H1 (cell line): ENCODE results near the gene MACF1. TPM values are rescaled to one million over a fixed set of nuclear protein-coding genes. Genes with fewer than 3 reads are reported as not detected.

Source experiments
- CTCF ChIA-PET: fragments of 300-600 bp; sonication (Branson Sonifier 250); formaldehyde crosslinking; loops from one replicate; lab custom pipeline; 2021; ENCODE audit not compliant: partially characterized antibody; lab: Charles Lee
- POLR2A ChIA-PET: fragments of 300-600 bp; sonication (Branson Sonifier 250); formaldehyde crosslinking; loops from one replicate; lab custom pipeline; 2021; ENCODE audit warnings: inconsistent platforms; ENCODE audit not compliant: partially characterized antibody; lab: Charles Lee
- DNase-seq, 2 experiments: peaks; one replicate each; pipeline versions ENCODE4 v3.0.0 to v3.0.0-alpha.2; 2010 to 2022; ENCODE audit warnings: low spot score in 2 of 2, low read depth in 1 of 2, mixed read lengths in 1 of 2
- FAIRE-seq: peaks from 2 replicates; lab custom pipeline; 2011; peaks lifted over from hg19 to GRCh38; lab: Jason Lieb, UNC
- H2AFZ ChIP-seq: 2 replicates; pipeline ENCODE4 v1.8.1; 2012; ENCODE audit warnings: low read length, inconsistent platforms
- H2AK5ac ChIP-seq: 2 replicates; pipeline ENCODE4 v1.6.1; 2013; ENCODE audit warnings: low read depth, low read length
- H2BK120ac ChIP-seq: replicated peaks from 2 replicates; pipeline ENCODE3; 2013; ENCODE audit warnings: low read depth, low read length, inconsistent platforms
- H2BK12ac ChIP-seq: 2 replicates; pipeline ENCODE4 v1.6.1; 2013; ENCODE audit warnings: low read depth, low read length
- H2BK15ac ChIP-seq: 2 replicates; pipeline ENCODE4 v1.6.1; 2013; ENCODE audit warnings: low read length
- H2BK20ac ChIP-seq: 2 replicates; pipeline ENCODE4 v1.6.1; 2013; ENCODE audit warnings: low read length
- H2BK5ac ChIP-seq: 2 replicates; pipeline ENCODE4 v1.6.1; 2013; ENCODE audit warnings: low read depth, low read length
- H3K14ac ChIP-seq: 2 replicates; pipeline ENCODE4 v1.6.1; 2013; ENCODE audit warnings: inconsistent platforms; ENCODE audit not compliant: insufficient read length
- H3K18ac ChIP-seq: 2 replicates; pipeline ENCODE4 v1.6.1; 2013; ENCODE audit warnings: low read length; ENCODE audit errors: extremely low read depth
- H3K23ac ChIP-seq: 2 replicates; pipeline ENCODE4 v1.6.1; 2013; ENCODE audit warnings: inconsistent platforms; ENCODE audit not compliant: insufficient read length
- H3K23me2 ChIP-seq: 2 replicates; pipeline ENCODE4 v1.6.1; 2013; ENCODE audit warnings: low read depth, low read length
- H3K27ac ChIP-seq: 2 replicates; pipeline ENCODE4 v1.6.1; 2011; ENCODE audit warnings: low read depth, low read length, inconsistent platforms
- H3K27me3 ChIP-seq, 4 experiments: replicated peaks in 1 of 4; 1 replicate in 1 of 4; 2 replicates in 3 of 4; pipeline versions ENCODE4 v1.6.1 to v1.8.1; 2011 to 2013; ENCODE audit warnings: low read length in 3 of 4, mild to moderate bottlenecking in 3 of 4, inconsistent platforms in 2 of 4, mixed read lengths in 2 of 4, moderate library complexity in 1 of 4; ENCODE audit not compliant: control insufficient read depth in 3 of 4, insufficient read depth in 3 of 4; ENCODE audit errors: extremely low read depth in 1 of 4
- H3K36me3 ChIP-seq, 4 experiments: 2 replicates each; pipeline versions ENCODE4 v1.6.1 to v1.8.1; 2011 to 2013; ENCODE audit warnings: mild to moderate bottlenecking in 4 of 4, low read length in 3 of 4, moderate library complexity in 2 of 4, control low read depth in 1 of 4, inconsistent platforms in 1 of 4; ENCODE audit not compliant: insufficient read depth in 4 of 4, control insufficient read depth in 2 of 4
- H3K4ac ChIP-seq: replicated peaks from 2 replicates; pipeline ENCODE3; 2013; ENCODE audit warnings: low read length, low read depth, mixed read lengths, inconsistent platforms; ENCODE audit not compliant: insufficient read length
- H3K4me1 ChIP-seq, 4 experiments: replicated peaks in 1 of 4; 1 replicate in 1 of 4; 2 replicates in 3 of 4; pipeline versions ENCODE4 v1.6.1 to v1.8.1; 2011 to 2013; ENCODE audit warnings: low read length in 3 of 4, inconsistent platforms in 2 of 4, mixed read lengths in 1 of 4; ENCODE audit not compliant: insufficient read depth in 4 of 4, control insufficient read depth in 3 of 4
- H3K4me2 ChIP-seq, 2 experiments: 2 replicates each; pipeline versions ENCODE4 v1.6.1 to v1.8.1; 2011 to 2013; ENCODE audit warnings: low read depth in 2 of 2, low read length in 2 of 2, control low read depth in 1 of 2, inconsistent platforms in 1 of 2, mild to moderate bottlenecking in 1 of 2; ENCODE audit not compliant: insufficient read depth in 1 of 2
- H3K4me3 ChIP-seq, 4 experiments: fragments of 200-600, 300-600 bp in 1 of 4; sonication (generic), shearing (Covaris generic), sonication (Bioruptor Twin) in 1 of 4; 2 replicates each; pipeline versions ENCODE4 v1.5.1 to v1.8.1; 2011 to 2016; ENCODE audit warnings: low read length in 4 of 4, low read depth in 3 of 4, control low read depth in 2 of 4, inconsistent platforms in 2 of 4, mild to moderate bottlenecking in 2 of 4, mixed read lengths in 1 of 4, moderate library complexity in 1 of 4; ENCODE audit not compliant: insufficient read depth in 2 of 4; ENCODE audit errors: extremely low read depth in 1 of 4
- H3K56ac ChIP-seq: replicated peaks from 2 replicates; pipeline ENCODE3; 2013; ENCODE audit warnings: low read depth, mild to moderate bottlenecking, mixed read lengths, low read length, inconsistent platforms; ENCODE audit not compliant: insufficient read length
- H3K79me1 ChIP-seq: 2 replicates; pipeline ENCODE4 v1.6.1; 2013; ENCODE audit warnings: low read depth, low read length, control low read depth
- H3K79me2 ChIP-seq, 2 experiments: 2 replicates each; pipeline versions ENCODE4 v1.6.1 to v1.8.1; 2012 to 2013; ENCODE audit warnings: low read length in 2 of 2, mild to moderate bottlenecking in 2 of 2, inconsistent platforms in 1 of 2; ENCODE audit not compliant: insufficient read depth in 2 of 2, control insufficient read depth in 1 of 2
- H3K9ac ChIP-seq, 4 experiments: replicated peaks in 1 of 4; 1 replicate in 1 of 4; 2 replicates in 3 of 4; pipeline versions ENCODE4 v1.6.1 to v1.8.1; 2011 to 2013; ENCODE audit warnings: low read depth in 3 of 4, low read length in 3 of 4, control low read depth in 2 of 4, mild to moderate bottlenecking in 2 of 4, moderate library complexity in 2 of 4, inconsistent platforms in 1 of 4; ENCODE audit errors: extremely low read depth in 1 of 4
- H3K9me3 ChIP-seq, 2 experiments: 2 replicates each; pipeline versions ENCODE4 v1.6.1 to v1.8.1; 2012 to 2013; ENCODE audit warnings: mild to moderate bottlenecking in 2 of 2, moderate library complexity in 2 of 2, control low read depth in 1 of 2, inconsistent platforms in 1 of 2, low read depth in 1 of 2, low read length in 1 of 2, mixed read lengths in 1 of 2; ENCODE audit not compliant: insufficient read depth in 2 of 2
- H4K20me1 ChIP-seq, 2 experiments: replicated peaks in 1 of 2; 2 replicates each; pipeline versions ENCODE3 to v1.8.1; 2011 to 2013; ENCODE audit warnings: inconsistent platforms in 2 of 2, low read length in 2 of 2, mild to moderate bottlenecking in 1 of 2; ENCODE audit not compliant: insufficient read depth in 2 of 2, control insufficient read depth in 1 of 2
- H4K5ac ChIP-seq: 2 replicates; pipeline ENCODE4 v1.6.1; 2013; ENCODE audit warnings: low read length, low read depth, mixed read lengths, inconsistent platforms; ENCODE audit not compliant: insufficient read length
- H4K8ac ChIP-seq: 2 replicates; pipeline ENCODE4 v1.8.0; 2013; ENCODE audit warnings: mild to moderate bottlenecking, moderate library complexity, low read length, inconsistent platforms; ENCODE audit not compliant: insufficient read depth; ENCODE audit errors: extremely low read depth
- H4K91ac ChIP-seq: replicated peaks from 2 replicates; pipeline ENCODE3; 2013; ENCODE audit warnings: low read length, mixed read lengths, inconsistent platforms; ENCODE audit not compliant: insufficient read length
- RAD21 ChIP-seq, 2 experiments: IDR thresholded peaks in 1 of 2; conservative IDR thresholded peaks in 1 of 2; 2 replicates each; pipeline ENCODE4 v1.6.1; 2011; ENCODE audit warnings: low read depth in 2 of 2, low read length in 2 of 2, improper control_type of control experiment in 1 of 2, inconsistent platforms in 1 of 2, mild to moderate bottlenecking in 1 of 2, moderate library complexity in 1 of 2
- RNF2 ChIP-seq: fragments of 200-900, 300-1000 bp; sonication (generic); IDR thresholded peaks from 2 replicates; pipeline ENCODE4 v1.7.1; 2016; ENCODE audit warnings: borderline replicate concordance, low read depth, mild to moderate bottlenecking, antibody characterized with exemption, low read length; ENCODE audit not compliant: poor library complexity, severe bottlenecking; ENCODE audit errors: missing control alignments
- ZNF274 ChIP-seq: IDR thresholded peaks from 2 replicates; pipeline ENCODE4 v1.7.0; 2012; ENCODE audit warnings: low read length, borderline replicate concordance; ENCODE audit errors: extremely low read depth
- WGBS, 2 experiments: shearing (Covaris generic) in 1 of 2; methylation state at CpG; one replicate each; pipeline versions ENCODE4 v1.1.6 to v1.1.7; 2013 to 2015; ENCODE audit warnings: low lambda C conversion rate in 2 of 2, mixed read lengths in 2 of 2, inconsistent platforms in 1 of 2, low coverage in 1 of 2, missing lambda C conversion rate in 1 of 2; ENCODE audit not compliant: insufficient replicate concordance in 2 of 2, insufficient coverage in 1 of 2, insufficient read length in 1 of 2; ENCODE audit errors: extremely low coverage in 1 of 2, missing lambda C conversion rate in 1 of 2; 5-methylcytosine and 5-hydroxymethylcytosine counted together
- polyA plus RNA-seq, 7 experiments: library from polyadenylated mRNA; depleted of rRNA in 3 of 7; stranded (reverse) in 5 of 7; unstranded in 2 of 7; fragments of >200 nt in 5 of 7; fragments of 200-250 nt in 2 of 7; gene quantifications; 1 replicate in 5 of 7; 2 replicates in 1 of 7; 4 replicates in 1 of 7; pipeline versions ENCODE4 v1.2.1 to v1.2.3, GENCODE V29; 2011 to 2013; ENCODE audit warnings: missing spikeins in 2 of 7, mixed read lengths in 2 of 7
- total RNA-seq: library from RNA; stranded (reverse); fragmentation: NEBNext Ultra II Directional; extraction: Animal tissue kit (Norgen Biotek cat#: 25700); gene quantifications from 2 replicates; pipeline ENCODE4 v1.2.1, GENCODE V29; 2021

The MACF1 gene
- total and polyA plus RNA-seq, 2 of the 8 experiments (the other 6 are each of a cell fraction or from before 2014, with no cell fraction given) = 59.8 to 285 TPM

DNA sequence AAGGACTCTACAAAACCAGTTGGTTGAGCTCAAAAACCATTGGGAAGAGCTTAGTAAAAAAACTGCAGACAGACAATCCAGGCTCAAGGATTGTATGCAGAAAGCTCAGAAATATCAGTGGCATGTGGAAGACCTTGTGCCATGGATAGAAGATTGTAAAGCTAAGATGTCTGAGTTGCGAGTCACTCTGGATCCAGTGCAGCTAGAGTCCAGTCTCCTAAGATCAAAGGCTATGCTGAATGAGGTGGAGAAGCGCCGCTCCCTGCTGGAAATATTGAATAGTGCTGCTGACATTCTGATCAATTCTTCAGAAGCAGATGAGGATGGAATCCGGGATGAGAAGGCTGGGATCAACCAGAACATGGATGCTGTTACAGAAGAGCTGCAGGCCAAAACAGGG is 183.0 kb downstream of the MACF1 start:
- Histone ChIP-seq H3K9ac (no peak overlapping the region), H3K27ac (no peak overlapping the region)

More for the DNA sequence above, 183.0 kb downstream of the MACF1 start:
- H2AFZ ChIP-seq = no peak overlapping the region
- H3K4me2 ChIP-seq = no peak overlapping the region
- WGBS, 2 experiments = 91% methylated on average over 4 of the region's 4 CpGs; no CpG with 5 or more reads in 1 of the 2 experiments
- peaks cover 2% of the 10 kb centered on the region; the same call in 1 of the 2 replicates for H3K79me1 ChIP-seq
- H2BK12ac ChIP-seq = no peak overlapping the region
- H4K5ac ChIP-seq = no peak overlapping the region
- H3K18ac ChIP-seq = no peak overlapping the region
- H2BK20ac ChIP-seq = no peak overlapping the region
- H3K36me3 ChIP-seq = peaks cover 23 to 54% (median 49%) of the 10 kb centered on the region in 4 experiments
- H4K8ac ChIP-seq = no peak overlapping the region
- no peak overlapping the region for H3K4me3 ChIP-seq
- peaks cover 0 to 23% of the 10 kb centered on the region in 2 experiments; a peak in 2 of 4 replicates for H3K79me2 ChIP-seq
- H3K9me3 ChIP-seq = no peaks in the 10 kb centered on the region
- peaks cover 3 to 8% (median 6%) of the 10 kb centered on the region in 4 experiments; a peak in 5 of 7 replicates for H3K4me1 ChIP-seq
- ChIA-PET CTCF (interaction anchor here (0.9 to 7.1 kb wide), 10 partner anchors 9 to 289 kb away, joined by 3 to 46 read pairs (median 6); no protein-coding TSS in a partner anchor), POLR2A (interaction anchor here (1.1 to 1.6 kb wide), 2 partner anchors 23 to 33 kb away, joined by 3 to 6 read pairs; no protein-coding TSS in a partner anchor)
- no peak overlapping the region for H2BK15ac ChIP-seq
- DNase-seq = no peak
- no peak overlapping the region for H2BK120ac ChIP-seq
- H3K14ac ChIP-seq = no peak overlapping the region
- TF ChIP-seq ZNF274 (no peak), RNF2 (no peak), RAD21 (IDR thresholded peaks at IDR 0.05 in 1 of 2, conservative IDR thresholded peaks at IDR 0.05 in 1 of 2; ENCODE audit: low read depth in 2 of 2, low read length in 2 of 2) (peak; percentile 13 to 14; a peak in 2 of 4 replicates)
- H2AK5ac ChIP-seq = no peak overlapping the region
- no peak overlapping the region for H4K91ac ChIP-seq
- H4K20me1 ChIP-seq = peaks cover 2 to 3% of the 10 kb centered on the region in 2 experiments
- no peak overlapping the region for H3K23ac ChIP-seq
- H3K23me2 ChIP-seq = no peaks in the 10 kb centered on the region; the same call in 1 of the 2 replicates
- H3K27me3 ChIP-seq = no peaks in the 10 kb centered on the region
- no peak overlapping the region for H2BK5ac ChIP-seq
- H3K56ac ChIP-seq = no peak overlapping the region
- no peak overlapping the region for H3K4ac ChIP-seq
- FAIRE-seq = no peak
